ENCODE data around the gene AIF1L.
A peak's percentile ranks its signal among the peaks of the same experiment; 100 is the strongest.

Gene AIF1L

DNA sequence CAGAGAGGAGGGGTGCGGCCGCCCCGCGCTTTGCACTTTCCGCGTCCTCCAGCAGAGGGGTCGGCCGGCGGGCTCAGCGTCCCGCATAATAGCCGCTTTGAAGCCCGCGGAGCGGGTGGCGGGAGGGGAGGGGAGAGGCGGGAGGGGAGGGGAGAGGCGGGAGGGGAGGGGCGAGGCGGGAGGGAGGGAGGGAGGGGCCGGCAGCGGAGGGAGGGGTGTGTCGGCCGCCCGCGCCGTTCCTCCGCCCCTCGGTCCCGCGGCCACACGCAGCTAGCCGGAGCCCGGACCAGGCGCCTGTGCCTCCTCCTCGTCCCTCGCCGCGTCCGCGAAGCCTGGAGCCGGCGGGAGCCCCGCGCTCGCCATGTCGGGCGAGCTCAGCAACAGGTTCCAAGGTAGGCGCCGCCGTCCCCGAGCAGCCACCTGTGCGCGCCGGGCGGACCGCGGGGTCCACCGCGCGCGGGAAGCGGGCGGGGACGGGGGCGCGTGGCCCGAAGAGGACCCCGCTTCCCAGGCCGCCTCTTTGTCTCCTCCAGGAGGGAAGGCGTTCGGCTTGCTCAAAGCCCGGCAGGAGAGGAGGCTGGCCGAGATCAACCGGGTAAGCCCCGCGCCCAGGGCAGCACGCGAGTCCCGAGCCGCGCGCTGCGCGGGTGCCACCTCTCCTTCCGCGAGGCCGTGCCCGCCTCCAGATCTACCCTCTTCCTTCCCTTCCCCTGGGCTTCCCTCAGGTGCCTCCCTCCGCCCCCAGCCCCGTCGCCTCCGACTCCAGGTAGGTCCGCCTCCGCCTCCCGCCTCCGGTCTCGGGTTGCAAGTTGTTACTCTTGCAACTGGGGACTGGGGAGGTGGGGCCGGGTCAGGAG, at the start of gene AIF1L:
Gene AIF1L (plus strand): TSS at position 263 of the 857 bp plus-strand sequence. CDS start 99 bp downstream, at position 362.
- peak within 1 kb of the TSS; percentile 70 for H3K27ac ChIP-seq
- no peak for TF ChIP-seq ZFX (IDR thresholded peaks at IDR 0.05; ENCODE audit: borderline replicate concordance)

DNA sequence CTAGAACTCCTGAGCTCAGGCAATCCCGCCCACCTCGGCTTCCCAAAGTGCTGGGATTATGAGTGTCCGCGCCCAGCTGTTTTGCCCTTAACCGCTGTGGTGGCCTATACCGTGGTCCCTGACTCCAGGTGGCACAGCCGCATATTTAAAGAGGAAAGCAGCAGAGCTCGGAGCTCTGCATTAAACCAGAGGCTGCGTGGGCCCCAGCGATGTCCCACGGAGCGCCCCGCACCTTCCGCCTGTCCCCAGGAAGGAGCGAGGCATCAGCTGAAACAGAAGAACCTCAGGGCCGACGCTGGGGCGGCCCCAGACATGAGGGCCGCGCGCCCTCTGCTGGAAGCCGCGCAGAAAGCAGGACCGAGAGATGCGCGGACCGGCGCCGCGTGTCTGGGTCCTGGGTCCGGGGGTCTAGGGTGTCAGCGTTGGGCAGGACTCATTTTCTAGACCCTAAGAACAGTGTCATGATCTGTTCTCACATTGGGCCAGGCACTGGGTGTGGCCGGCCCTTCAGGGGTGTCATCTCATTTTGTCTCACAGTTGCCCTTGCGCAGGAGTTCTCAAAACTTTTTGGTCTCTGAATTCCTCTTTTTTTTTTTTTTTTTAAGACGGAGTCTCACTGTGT, 49.6 kb upstream of the AIF1L start:
- H3K27ac ChIP-seq, result no peak overlapping the region
- TF ChIP-seq CTCF (IDR thresholded peaks at IDR 0.05) (peak; percentile 98), ZFX (IDR thresholded peaks at IDR 0.05; ENCODE audit: borderline replicate concordance) (no peak)

- TF ChIP-seq CTCF (IDR thresholded peaks at IDR 0.05), result no peak
- TF ChIP-seq ZFX (IDR thresholded peaks at IDR 0.05; ENCODE audit: borderline replicate concordance), result no peak
- no peak overlapping the region for H3K27ac ChIP-seq
These were observed 48.0 kb upstream of the AIF1L start for GRCh38 chr9:131048332-131048731.

DNA sequence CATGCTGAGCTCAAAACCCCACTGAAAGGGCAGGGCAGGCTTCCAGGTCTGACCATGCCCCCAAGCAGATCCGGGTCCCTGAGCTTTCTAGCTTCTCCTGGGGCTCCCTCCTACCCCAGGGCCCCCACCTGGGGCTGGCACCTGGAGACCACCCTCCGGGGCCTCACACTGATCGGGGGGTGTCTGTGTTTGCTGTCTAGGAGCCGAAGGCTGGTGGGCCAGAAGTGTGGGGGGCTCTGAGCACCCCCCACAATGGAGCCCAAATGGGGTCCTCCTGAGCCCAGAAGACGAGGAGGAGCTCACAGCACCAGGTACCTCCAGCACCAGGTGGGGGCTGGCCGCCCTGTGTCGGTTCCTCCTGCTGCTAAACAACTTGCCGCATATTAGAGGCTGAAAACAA, 47.5 kb upstream of the AIF1L start:
- TF ChIP-seq CTCF (IDR thresholded peaks at IDR 0.05) (no peak), ZFX (IDR thresholded peaks at IDR 0.05; ENCODE audit: borderline replicate concordance) (no peak)
- no peak overlapping the region for H3K27ac ChIP-seq

DNA sequence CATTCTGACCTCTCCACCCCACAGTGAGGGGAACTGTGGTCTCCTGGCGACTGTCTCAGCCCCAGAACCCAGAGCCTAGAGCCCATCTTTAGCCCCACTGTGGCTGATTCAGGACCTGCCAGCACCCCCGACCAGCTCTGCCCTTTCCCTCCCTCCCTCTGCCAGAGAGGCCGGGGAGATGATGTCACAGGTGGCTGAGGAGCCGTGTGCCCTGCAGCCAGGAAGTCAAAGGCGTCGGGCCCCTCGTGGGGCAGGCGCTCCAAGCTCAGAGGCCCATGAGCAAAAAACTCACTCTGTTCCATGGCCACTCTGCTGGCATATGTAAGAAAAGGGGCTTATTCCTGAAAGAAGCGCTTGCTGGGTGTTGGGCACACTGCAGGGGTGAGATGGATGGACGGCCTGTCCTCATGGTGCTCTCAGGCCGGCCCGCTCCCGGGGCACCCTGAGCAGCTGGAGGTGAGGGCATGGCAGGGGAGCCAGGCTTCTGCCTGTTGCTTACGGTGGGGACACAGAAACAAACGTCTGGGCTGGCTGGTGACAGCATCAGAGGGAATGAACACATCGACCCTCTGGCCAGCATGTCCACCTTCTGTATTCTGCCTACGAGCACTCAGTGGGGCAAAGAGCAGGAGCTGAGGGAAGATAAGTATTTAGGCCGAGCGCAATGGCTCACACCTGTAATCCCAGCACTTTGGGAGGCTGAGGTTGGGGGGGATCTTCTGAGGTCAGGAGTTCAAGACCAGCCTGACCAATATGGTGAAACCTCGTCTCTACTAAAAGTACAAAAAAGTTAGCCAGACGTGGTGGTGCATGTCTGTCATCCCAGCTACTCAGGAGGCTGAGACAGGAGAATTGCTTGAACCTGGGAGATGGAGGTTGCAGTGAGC, 46.3 kb upstream of the AIF1L start:
- TF ChIP-seq ZFX (IDR thresholded peaks at IDR 0.05; ENCODE audit: borderline replicate concordance) (no peak), CTCF (IDR thresholded peaks at IDR 0.05) (no peak)

DNA sequence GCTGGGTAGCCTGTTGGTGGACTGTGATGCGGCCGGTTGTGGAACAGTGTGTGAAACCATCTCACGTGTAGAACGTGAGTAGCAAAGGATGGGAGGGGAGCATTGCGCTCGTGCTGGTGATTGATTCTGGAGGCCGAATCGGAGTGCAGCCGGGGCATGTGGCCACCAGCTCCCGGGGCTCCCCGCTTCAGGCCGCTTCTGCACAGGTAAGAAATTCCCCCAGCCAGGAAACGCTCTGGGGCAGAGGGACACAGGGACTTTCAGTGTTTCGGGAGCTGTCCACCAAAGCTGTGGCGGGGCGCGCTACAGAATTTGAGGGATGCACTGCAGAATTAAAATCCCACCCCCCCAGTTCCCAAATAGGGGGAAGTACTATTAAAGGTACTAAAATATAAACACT, 45.5 kb upstream of the AIF1L start:
- TF ChIP-seq CTCF (IDR thresholded peaks at IDR 0.05) (no peak), ZFX (IDR thresholded peaks at IDR 0.05; ENCODE audit: borderline replicate concordance) (no peak)

More for the DNA sequence above, 46.3 kb upstream of the AIF1L start:
- no peak overlapping the region for H3K27ac ChIP-seq

More for the DNA sequence above, 45.5 kb upstream of the AIF1L start:
- H3K27ac ChIP-seq, result no peak overlapping the region

Measured in 22Rv1 (cell line).